Measurements from ENCODE around the gene SLC44A4. TPM values are rescaled to one million over a fixed set of nuclear protein-coding genes. Genes with fewer than 3 reads are reported as not detected.
"Not testable (repeated sequence)": the region's sequence is repeated elsewhere in the genome, so short reads cannot be mapped to it uniquely, and the experiment has no call there.

The SLC44A4 gene
- 0.34 TPM in 1 of 2 replicates, not detected in the other for total RNA-seq

DNA sequence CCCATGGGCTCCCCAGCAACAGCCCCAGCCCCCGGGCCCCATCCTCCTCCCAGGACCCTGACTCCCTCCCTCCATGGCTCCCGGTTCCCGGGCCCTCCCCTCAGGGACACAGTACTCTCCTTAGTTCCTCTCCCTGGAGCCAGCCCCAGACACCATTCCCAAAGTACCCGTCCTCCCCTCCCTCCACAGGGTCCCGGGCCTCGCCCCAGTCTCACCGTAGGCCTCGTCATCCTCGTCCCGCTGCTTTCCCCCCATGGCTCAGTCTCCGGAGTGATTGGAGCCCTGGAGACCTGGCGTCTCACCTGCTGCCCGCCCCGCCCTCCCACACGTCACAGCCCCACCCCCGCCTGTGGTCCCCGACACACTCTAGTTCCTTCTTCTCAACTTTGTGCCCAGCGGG is at the start of gene SLC44A4:
Gene SLC44A4 (minus strand): TSS at position 272 of the 400 bp plus-strand sequence. CDS start 17 bp downstream, at position 255.
- intact Hi-C loops (cut with micrococcal nuclease): no loop called here

DNA sequence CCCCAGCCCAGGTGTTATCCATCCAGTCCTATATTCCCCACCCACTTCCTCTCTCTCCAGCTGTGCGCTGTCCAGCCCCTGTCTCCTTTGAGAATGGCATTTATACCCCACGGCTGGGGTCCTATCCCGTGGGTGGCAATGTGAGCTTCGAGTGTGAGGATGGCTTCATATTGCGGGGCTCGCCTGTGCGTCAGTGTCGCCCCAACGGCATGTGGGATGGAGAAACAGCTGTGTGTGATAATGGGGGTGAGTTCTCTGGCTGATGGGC is 49.8 kb upstream of the SLC44A4 start:
- intact Hi-C loops (cut with micrococcal nuclease): no loop called here

DNA sequence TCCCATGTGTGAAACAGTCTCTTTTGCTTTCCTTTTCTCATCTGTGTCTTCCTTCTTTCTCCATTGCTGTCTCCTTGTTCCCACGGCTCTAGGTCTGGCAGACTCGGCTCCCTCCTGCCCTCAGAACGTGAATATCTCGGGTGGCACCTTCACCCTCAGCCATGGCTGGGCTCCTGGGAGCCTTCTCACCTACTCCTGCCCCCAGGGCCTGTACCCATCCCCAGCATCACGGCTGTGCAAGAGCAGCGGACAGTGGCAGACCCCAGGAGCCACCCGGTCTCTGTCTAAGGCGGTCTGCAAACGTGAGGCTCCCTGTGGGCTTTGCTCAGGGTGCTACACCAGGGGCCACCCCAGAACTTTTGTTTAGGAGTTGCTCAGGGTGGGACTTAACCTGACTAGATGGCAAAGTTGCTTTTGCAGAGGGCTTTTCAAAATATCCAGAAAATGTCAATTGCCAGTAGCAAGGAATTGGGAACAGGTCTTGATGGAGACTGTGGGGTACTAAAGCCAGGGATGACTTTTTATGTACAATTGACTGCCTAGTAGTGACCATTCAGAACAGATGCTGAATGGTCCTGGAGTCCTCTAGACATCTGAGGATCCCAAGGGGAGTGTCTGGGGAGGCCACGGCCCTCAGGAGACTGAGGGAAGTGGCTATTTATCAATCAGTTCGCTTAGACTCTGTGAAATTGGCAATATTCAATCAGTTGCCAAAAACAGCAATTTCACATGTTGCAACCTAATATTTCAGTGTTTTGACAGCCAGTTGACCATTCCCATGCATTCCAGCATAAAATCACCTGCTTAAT is 49.3 kb upstream of the SLC44A4 start:
- intact Hi-C loops (cut with micrococcal nuclease): no loop called here

DNA sequence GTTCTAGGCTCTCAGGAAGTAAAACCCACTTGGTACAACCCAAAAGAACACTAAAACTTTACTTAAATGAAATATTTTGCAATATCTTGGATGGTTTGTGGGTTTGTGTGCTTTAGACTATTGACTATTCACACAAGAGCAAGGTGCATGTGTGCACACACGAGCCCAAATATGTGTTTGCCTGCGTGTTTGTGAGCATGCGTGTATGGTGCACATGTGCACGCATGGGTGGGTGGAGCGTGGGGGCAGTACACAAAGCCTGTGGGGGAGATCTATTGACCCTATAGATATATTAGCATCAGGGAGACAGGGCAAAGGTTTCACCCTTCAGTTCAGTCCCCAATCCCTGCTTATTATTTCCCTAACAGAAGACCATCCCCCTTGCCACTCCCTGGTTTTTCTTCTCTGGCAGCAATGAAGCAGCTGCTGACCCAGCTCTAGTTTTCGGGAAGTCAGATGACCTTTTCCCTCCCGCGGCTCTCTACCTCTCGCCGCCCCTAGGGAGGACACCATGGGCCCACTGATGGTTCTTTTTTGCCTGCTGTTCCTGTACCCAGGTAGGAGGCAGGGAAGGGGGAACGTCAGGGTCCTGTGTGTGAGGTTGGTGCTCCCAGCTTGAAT is 48.6 kb upstream of the SLC44A4 start, which contains the start of gene C2:
Gene C2 (plus strand): TSS at position 476 of the 621 bp plus-strand sequence. CDS start 36 bp downstream, at position 512.
- intact Hi-C loops (cut with micrococcal nuclease): no loop called here

DNA sequence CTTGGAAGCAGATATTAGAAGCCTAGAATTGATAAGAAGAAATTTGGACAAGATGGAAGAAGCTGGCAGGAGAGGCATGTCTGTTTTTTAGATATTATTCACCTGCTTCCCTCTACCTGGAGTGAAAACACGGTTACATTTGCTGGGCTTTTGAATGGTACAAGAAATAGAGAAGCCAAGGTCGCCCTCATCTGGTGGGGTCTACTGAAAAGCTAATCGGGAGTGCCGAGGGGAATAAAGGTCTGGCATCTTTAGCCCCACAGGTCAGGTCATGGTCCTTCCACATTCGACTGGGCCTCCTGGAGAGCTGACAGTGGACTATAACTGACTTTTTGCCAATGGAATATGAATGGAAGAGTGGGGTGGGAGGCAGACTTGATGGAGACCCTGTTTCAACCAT is 44.1 kb upstream of the SLC44A4 start:
- intact Hi-C loops (cut with micrococcal nuclease): no loop called here

DNA sequence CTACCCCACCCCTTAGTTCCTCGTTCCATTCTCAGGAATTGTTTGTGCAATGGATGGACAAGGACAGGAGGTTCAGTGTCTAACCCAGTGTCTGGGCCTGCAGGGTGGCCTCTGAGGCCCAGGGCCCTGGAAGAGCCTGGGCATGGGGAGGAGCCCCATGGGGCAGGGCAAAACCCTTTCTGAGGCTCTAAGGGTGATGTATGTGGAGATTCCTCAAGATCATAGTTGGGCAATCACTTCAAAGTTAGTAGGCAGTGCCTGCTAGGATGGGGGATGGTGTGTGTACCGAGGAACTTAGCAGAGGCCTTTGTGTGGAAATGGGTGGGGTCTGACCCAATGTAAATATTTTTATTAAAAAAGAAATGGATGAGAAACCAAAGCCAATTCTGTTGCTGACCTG is 42.0 kb upstream of the SLC44A4 start:
- intact Hi-C loops (cut with micrococcal nuclease): no loop called here

DNA sequence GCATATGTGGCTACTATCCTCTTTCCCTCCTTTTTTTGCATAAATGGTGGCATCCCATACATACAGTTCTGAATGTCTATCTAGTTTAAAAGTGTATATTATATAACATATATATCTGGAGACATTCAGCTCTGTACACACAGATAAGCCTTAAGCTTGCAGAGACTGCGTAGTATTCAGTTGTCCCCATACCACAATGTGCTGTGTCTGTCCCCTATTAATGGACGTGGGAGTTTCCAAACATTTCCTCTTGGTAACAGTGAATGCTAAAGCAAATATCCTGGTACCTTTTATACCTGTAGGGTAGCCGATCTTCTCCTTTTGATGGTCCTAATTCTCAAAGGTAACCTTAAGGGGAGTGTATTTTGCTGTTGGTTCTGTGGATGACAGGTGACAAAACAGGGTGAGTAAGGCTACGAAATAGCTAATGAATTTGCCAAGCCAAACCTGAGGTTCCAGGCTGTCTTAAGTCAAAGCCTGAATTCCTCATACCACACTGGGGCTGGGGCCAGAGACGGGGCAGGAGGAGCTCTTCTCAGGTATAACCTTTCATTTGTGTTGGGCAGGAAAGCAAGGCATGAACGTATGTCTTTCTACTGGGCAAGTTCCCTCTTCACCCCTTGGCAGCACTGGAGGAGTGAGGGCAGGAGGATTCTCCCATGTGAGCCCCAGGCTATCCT is 41.0 kb upstream of the SLC44A4 start:
- intact Hi-C loops (cut with micrococcal nuclease): no loop called here

DNA sequence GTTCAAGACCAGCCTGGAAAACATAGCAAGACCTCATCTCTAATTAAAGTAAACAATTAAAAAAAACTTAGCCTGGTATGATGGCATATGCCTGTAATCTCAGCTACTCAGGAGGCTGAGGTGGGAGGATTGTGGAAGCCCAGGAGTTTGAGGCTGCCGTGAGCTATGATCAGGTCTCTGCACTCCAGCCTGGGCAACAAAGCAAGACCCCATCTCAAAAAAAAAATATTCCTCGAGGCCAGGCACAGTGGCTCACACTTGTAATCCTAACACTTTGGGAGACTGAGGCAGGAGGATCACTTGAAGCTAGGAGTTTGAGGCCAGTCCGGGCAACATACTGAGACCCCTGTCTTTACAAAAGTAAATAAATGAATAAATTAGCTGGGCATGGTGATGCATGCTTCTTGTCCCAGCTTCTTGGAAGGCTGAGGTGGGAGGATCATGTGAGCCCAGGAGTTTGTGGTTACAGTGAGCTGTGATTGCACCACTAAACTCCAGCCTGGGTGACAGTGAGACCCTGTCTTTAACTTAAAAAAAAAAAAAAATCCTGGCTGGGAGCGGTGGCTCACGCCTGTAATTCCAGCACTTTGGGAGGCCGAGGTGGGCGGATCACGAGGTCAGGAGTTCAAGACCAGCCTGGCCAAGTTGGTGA is 39.4 kb upstream of the SLC44A4 start:
- intact Hi-C loops (cut with micrococcal nuclease): no loop called here

DNA sequence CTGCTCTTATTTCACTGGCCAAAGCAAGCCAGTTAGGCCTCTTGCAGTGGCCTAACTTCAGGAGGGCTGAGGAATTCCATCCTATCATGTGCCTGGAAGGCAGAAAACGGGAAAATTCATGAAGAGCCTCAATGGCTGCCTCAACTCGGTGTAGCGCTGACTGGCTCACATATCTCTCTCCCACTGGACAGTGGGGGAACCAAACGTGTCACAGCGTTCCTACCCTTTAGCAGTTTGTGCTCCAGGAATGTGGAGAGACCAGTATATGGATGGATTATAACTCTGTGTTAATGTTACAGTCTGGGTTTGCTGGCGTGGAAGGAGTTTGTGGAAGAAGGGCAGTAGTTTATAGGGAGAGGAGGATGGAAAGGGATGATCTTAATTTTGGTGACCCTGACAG is 37.0 kb upstream of the SLC44A4 start:
- intact Hi-C loops (cut with micrococcal nuclease): no loop called here

DNA sequence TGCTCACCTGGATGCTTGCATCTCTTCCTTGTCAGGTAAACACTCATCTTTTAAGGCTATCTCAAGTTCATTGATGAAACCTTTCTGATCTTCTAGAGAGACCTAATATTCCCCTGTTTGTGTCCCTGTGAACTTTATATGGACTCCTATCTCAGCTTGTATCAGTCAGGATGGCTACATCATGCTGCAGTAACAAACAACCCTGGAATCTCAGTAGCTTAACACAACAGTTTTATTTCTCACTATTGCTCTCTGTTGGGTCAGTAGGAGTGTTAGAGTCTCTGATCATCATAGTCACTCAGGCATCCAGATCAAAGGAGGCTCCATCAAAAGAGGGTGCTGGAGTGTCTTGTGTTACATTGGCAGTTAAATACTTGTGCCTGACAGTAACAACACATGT is 36.6 kb upstream of the SLC44A4 start:
- intact Hi-C loops (cut with micrococcal nuclease): no loop called here

DNA sequence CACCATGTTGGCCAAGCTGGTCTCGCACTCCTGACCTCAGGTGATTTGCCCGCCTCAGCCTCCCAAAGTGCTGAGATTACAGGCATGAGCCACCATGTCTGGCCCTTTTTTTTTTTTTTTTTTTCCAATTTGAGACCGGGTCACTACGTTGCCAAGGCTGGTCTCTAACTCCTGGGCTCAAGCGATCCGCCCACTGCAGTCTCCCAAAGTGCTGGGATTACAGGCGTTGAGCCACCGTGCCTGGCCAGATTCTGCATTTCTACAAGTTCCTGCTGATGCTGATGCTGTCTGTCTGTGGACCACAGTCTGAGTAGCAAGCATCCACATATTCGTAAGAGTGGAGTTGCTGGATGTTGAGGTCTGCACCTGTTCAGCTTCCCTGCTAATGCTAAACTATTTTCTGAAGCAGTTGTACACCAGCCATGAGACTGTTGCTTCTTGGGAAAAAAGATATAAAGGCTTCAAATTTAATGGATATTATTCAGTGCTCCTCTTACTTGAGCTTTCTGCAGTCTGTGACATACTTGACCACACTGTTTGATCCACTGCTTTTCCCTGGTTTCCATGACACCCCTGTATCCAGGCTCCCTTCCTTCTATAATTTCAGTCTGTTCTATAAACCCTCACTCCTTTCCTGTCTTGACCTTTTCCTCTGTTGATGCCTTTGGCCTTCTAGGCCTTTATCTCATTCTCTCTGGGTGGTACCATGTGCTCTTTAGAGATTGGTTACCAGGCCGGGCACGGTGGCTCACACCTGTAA is 33.2 kb upstream of the SLC44A4 start:
- intact Hi-C loops (cut with micrococcal nuclease): no loop called here

DNA sequence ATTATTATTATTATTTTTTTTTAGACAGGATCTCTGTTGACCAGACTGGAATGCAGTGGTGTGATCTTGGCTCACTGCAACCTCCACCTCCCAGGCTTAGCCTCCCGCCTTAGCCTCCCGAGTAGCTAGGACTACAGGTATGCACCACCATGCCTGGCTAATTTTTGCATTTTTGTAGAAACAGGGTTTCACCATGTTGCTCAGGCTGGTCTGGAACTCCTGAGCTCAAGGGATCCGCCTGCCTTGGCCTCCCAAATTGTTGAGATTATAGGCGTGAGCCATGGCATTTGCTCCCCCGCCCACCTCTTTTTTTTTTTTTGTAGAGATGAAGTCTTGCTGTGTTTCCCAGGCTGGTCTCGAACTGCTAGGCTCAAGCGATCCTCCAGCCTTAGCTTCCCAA is 30.5 kb upstream of the SLC44A4 start:
- intact Hi-C loops (cut with micrococcal nuclease): not testable (repeated sequence)

DNA sequence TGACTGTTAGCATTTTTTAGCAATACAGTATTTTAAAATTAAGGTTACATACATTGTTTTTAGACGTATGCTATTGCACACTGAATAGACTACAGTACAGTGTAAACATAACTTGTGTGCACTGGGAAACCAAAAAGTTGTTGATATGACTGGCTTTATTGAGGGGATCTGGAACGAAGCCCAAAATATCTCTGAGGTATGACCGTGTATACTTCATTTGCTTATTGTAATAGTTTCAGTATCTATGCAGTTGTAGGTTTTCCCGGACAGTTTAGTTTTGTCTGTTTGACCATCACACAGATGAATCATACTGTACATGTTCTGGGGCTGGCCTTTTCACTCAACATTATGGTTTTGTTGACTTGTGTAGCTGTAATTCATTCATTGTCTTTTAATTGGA is 30.0 kb upstream of the SLC44A4 start:
- intact Hi-C loops (cut with micrococcal nuclease): no loop called here

DNA sequence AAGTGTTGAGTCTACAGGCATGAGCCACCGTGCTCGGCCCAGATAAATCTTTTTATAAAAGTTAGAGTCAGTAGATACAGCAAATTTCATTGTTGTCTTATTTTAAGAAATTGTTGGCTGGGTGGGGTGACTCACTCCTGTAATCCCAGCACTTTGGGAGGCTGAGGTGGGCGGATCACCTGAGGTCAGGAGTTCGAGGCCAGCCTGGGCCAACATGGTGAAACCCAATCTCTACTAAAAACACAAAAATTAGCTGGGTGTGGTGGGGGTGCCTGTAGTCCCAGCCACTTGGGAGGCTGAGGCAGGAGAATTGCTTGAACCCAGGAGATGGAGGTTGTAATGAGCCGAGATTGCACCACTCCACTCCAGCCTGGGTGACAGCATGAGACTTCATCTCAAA is 29.5 kb upstream of the SLC44A4 start:
- intact Hi-C loops (cut with micrococcal nuclease): not testable (repeated sequence)

DNA sequence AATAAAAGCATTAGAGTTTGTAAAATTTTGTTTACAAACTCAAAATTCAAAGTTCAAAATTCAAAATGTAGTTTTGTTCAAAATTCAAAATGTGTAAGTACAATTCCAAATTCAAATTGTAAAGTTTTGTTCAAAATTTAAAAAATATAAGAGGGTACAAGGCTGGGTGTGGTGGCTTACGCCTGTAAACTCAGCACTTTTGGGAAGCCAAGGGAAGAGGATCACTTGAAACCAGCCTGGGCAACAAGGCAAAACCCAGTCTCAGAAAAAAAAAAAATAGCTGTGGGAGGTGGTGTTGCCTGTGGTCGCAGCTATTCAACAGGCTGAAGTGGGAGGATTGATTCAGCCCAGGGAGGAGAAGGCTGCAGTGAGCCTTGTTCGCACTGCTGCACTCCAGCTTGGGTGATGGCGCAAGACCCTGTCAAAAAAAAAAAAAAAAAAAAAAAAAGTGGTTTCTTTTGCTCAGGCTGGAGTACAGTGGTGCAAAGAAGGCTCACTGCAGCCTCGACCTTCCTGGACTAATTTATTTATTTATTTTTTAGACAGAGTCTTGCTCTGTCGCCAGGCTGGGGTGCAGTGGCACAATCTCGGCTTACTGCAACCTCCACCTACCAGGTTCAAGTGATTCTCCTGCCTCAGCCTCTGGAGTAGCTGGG is 28.5 kb upstream of the SLC44A4 start:
- intact Hi-C loops (cut with micrococcal nuclease): no loop called here

DNA sequence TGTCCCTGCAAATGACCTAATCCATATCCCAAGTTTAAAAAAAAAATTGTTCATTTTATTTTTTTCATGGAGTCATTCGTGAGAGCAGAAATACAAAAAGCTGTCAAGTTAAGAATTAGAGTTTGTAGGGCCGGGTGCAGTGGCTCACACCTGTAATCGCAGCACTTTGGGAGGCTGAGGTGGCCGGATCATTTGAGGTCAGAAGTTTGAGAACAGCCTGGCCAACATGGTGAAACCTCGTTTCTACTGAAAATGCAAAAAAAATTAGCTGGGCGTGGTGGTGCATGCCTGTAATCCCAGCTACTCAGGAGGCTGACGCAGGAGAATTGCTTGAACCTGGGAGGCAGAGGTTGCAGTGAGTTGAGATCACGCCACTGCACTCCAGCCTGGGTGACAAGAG is 27.9 kb upstream of the SLC44A4 start:
- intact Hi-C loops (cut with micrococcal nuclease): not testable (repeated sequence)

DNA sequence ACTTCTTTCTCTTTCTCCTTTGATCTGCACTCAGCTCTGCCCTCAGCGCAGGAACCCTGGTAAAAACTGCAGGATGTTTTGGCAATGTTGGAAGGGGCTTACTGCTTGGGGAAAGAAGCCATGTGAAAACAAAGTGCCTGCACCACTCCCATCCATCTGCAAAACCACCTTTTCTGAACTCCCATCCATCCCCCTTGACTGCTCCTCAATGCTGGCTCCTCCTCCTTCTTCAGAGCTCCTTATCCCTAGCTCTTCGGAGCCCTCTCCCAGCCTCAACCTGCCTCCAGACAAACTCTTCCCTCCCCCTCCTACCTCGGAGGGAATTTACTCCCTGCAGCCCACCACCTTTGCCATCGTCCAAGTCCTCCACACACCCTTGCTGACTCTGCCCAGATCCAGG is 27.3 kb upstream of the SLC44A4 start:
- intact Hi-C loops (cut with micrococcal nuclease): no loop called here

DNA sequence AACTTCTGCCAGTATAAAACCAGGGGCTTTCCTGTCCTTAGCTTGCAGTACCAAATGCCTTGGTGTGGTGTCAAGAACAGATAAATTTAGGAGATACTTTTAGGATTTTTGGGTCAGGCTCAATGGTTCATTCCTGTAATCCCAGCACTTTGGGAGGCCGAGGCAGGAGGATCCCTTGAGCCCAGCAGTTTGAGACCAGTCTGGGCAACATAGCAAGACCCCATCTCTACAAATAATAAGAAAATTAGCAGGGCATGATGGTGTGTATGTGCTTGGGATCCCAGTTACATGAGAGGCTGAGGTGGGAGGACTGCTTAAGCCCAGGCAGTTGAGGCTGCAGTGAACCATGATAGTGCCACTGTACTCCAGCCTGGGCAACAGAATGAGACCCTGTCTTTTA is 26.2 kb upstream of the SLC44A4 start:
- intact Hi-C loops (cut with micrococcal nuclease): no loop called here

DNA sequence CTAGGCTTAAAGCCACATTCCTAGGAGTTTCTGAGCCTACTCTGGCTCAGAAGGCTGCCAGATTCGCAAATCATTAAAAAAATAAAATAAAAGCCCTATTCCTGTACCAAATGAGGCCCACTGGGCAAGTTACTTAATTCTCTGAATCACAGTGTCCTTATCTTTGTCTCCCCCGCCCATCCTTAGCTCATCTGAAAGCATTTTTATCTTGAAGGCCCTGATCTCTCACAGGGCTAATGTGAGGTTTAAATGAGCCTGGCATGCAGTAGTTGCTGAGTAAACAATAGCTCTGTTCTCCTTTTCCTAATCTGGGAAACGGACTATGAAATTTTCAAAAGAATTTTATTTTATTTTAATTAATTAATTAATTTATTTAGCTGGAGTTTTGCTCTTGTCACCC is 25.2 kb upstream of the SLC44A4 start:
- intact Hi-C loops (cut with micrococcal nuclease): no loop called here

DNA sequence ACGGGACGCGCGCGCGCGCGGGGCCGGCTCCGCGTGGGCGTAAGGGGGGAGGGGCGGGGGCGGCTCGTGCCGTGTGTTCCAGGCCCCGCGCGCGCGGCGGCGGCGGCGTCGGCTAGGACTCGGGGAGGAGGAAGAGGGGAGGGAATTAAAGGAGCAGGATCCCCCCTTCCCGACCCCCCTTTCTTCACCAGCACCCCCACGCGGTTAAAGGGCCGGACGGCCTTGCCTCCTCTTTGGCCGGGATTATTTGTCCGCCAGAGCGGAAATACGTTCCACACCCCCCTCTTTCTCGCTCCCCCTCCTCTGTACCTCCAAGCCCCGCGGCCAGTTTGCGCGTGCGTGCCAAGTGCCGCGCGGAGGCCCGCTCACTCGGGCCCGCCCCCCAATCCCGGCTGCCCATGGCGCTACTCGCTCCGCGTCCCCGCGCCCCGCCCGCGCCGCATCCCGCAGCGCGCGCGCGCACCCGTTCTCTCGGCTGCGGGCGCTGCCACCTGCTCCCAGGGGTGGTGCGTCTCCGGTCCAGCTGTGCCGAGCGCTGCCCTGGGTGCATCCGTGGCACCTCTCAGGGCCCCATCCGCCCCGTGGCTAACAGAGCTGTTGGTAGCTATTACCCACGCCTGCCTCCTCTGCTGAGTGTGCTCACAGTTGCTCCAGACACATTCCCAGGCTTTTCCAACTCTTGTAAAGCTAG is 23.3 kb upstream of the SLC44A4 start, which contains the start of gene ZBTB12:
Gene ZBTB12 (minus strand): TSS at position 134 of the 691 bp plus-strand sequence. CDS start 781 bp downstream, outside the sequence.
- intact Hi-C loops (cut with micrococcal nuclease): loop anchor here (1.0 kb wide), 2 partner anchors 56 to 276 kb away; partner anchors contain the start of genes NELFE and RNF5
